Esophagus (tissue), 2 donors: ENCODE data around the gene SSUH2. TPM values are rescaled to one million over a fixed set of nuclear protein-coding genes. Genes with fewer than 3 reads are reported as not detected.

ENCODE experiments used
- H3K27ac ChIP-seq, 2 donors: one replicate each; pipeline ENCODE4 v1.5.1; 2013; ENCODE audit warnings: low read depth in 2 of 2, mild to moderate bottlenecking in 2 of 2, inconsistent platforms in 1 of 2, low read length in 1 of 2, moderate library complexity in 1 of 2
- H3K27me3 ChIP-seq, 2 donors: one replicate each; pipeline ENCODE4 v1.6.1; 2013; ENCODE audit warnings: low read length in 2 of 2, control low read depth in 1 of 2, mild to moderate bottlenecking in 1 of 2; ENCODE audit not compliant: insufficient read depth in 2 of 2, control insufficient read depth in 1 of 2
- H3K36me3 ChIP-seq, 2 donors: one replicate each; pipeline ENCODE4 v1.6.1; 2013; ENCODE audit warnings: low read length in 1 of 2; ENCODE audit not compliant: control insufficient read depth in 2 of 2, insufficient read depth in 2 of 2
- H3K4me1 ChIP-seq, 2 donors: one replicate each; pipeline ENCODE4 v1.6.1; 2013; ENCODE audit warnings: low read length in 1 of 2; ENCODE audit not compliant: control insufficient read depth in 2 of 2, insufficient read depth in 2 of 2
- H3K4me3 ChIP-seq, 2 donors: one replicate each; pipeline ENCODE4 v1.5.1; 2013; ENCODE audit warnings: low read length in 2 of 2, mild to moderate bottlenecking in 2 of 2, low read depth in 1 of 2, moderate library complexity in 1 of 2
- H3K9me3 ChIP-seq, 2 donors: one replicate each; pipeline ENCODE4 v1.6.1; 2013; ENCODE audit warnings: mild to moderate bottlenecking in 2 of 2, low read depth in 1 of 2, low read length in 1 of 2, moderate library complexity in 1 of 2; ENCODE audit not compliant: control insufficient read depth in 2 of 2, insufficient read depth in 1 of 2
- WGBS, 2 donors: extraction: QIAGEN DNeasy Blood & Tissue Kit; methylation state at CpG; one replicate each; pipeline ENCODE4 v1.1.7; 2013; 5-methylcytosine and 5-hydroxymethylcytosine counted together
- polyA plus RNA-seq, 2 donors: library from polyadenylated mRNA; stranded (reverse); fragments of 200-250 nt; gene quantifications; one replicate each; pipeline ENCODE4 v1.2.3, GENCODE V29; 2013
- donor health status: healthy with polysubstance abuse.
- donor health status: Bipolar disorder and iron deficiency.

The SSUH2 gene
- polyA plus RNA-seq, 2 donors = 0.22 to 0.51 TPM

- H3K9me3 ChIP-seq = peaks cover 0 to 3% of the 10 kb centered on the region in 2 donors
- 76 to 79% methylated on average over 12 of the region's 12 CpGs for WGBS, 2 donors
- no peak overlapping the region for H3K4me3 ChIP-seq
- no peaks in the 10 kb centered on the region for H3K27me3 ChIP-seq
- no peak overlapping the region for H3K27ac ChIP-seq
- H3K36me3 ChIP-seq = no peaks in the 10 kb centered on the region
- H3K4me1 ChIP-seq = no peaks in the 10 kb centered on the region
Measured at GRCh38 chr3:8651418-8652323, 7.1 kb upstream of the SSUH2 start.

- Histone ChIP-seq H3K4me3 (no peak overlapping the region), H3K36me3 (no peaks in the 10 kb centered on the region), H3K4me1 (no peaks in the 10 kb centered on the region), H3K27me3 (no peaks in the 10 kb centered on the region), H3K9me3 (peaks cover 0 to 3% of the 10 kb centered on the region in 2 donors), H3K27ac (no peak overlapping the region)
- 55% methylated on average over 13 of the region's 13 CpGs for WGBS, 2 donors
Measured at GRCh38 chr3:8650583-8651416, 6.2 kb upstream of the SSUH2 start.

GRCh38 chr3:8649757-8650156 lies 5.2 kb upstream of the SSUH2 start:
- Histone ChIP-seq H3K4me3 (no peak overlapping the region), H3K36me3 (no peaks in the 10 kb centered on the region), H3K27me3 (no peaks in the 10 kb centered on the region), H3K9me3 (peaks cover 0 to 3% of the 10 kb centered on the region in 2 donors), H3K4me1 (no peaks in the 10 kb centered on the region), H3K27ac (no peak overlapping the region)
- WGBS, 2 donors = 74 to 89% methylated on average over 5 of the region's 5 CpGs

- H3K36me3 ChIP-seq = no peaks in the 10 kb centered on the region
- 86 to 90% methylated on average over 11 of the region's 11 CpGs for whole genome bisulfite sequencing, 2 donors
- H3K27me3 ChIP-seq = no peaks in the 10 kb centered on the region
- H3K4me1 ChIP-seq = no peaks in the 10 kb centered on the region
- no peak overlapping the region for H3K27ac ChIP-seq
- H3K4me3 ChIP-seq = no peak overlapping the region
- peaks cover 0 to 3% of the 10 kb centered on the region in 2 donors for H3K9me3 ChIP-seq
Measured at GRCh38 chr3:8648909-8649741, 4.5 kb upstream of the SSUH2 start.

GRCh38 chr3:8647137-8647985 lies 2.8 kb upstream of the SSUH2 start:
- H3K36me3 ChIP-seq = no peaks in the 10 kb centered on the region
- WGBS, 2 donors = 86 to 87% methylated on average over 12 of the region's 12 CpGs

DNA sequence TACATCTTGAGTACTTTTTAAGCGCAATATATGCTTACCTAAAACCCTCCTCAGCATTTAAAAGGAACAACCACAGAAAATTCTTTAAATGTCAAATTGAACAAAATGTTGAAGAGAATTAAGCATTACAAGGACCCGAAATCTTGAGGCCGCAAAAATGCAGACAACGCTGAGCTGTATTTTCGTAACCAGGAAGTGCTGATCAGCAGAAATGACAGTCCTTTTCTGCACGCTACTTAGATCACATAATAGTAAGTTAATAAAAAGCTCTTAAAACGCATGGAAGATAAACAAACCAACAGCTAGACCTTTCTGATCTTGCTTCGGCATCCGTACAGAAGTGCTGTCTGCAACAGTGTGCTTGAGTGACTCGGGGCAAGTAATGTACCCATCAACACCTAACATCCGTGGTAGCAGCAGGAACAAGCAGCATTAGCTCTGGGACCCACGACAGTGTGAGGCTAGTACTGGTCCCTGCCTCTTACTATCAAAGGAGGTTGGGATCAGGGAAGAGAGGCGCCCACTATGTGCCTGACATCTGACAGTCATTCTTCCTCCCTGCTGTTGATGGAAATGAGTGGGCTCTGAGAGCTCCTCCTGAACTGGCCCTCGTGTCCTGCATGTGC lies 1.8 kb upstream of the SSUH2 start:
- H3K27me3 ChIP-seq = no peaks in the 10 kb centered on the region
- no peaks in the 10 kb centered on the region for H3K9me3 ChIP-seq
- no peak overlapping the region for H3K4me3 ChIP-seq
- H3K27ac ChIP-seq = no peak overlapping the region
- no peaks in the 10 kb centered on the region for H3K4me1 ChIP-seq
- H3K36me3 ChIP-seq = no peaks in the 10 kb centered on the region
- WGBS, 2 donors = 85 to 87% methylated on average over 14 of the region's 14 CpGs

More at GRCh38 chr3:8647137-8647985, 2.8 kb upstream of the SSUH2 start:
- Histone ChIP-seq H3K27me3 (no peaks in the 10 kb centered on the region), H3K4me1 (no peaks in the 10 kb centered on the region), H3K9me3 (no peaks in the 10 kb centered on the region), H3K27ac (no peak overlapping the region), H3K4me3 (no peak overlapping the region)

DNA sequence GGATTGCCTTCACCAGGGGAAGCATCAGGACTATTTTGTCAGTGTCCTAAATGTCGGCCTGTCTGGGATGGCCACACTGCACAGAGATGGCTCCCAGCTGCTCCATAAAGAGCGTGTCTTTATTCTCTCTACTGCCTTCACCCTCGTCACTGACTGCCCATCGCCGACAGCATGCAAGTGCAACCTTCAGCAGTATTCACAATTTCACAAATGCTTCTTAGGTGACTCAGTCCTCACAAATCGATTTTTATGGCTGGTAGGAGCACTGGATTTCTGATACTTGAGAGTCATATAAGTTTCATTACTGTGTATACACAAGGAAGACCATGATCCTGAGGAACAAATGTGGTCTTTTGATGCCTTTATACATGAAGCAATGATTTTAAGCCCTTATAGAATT lies 1.1 kb upstream of the SSUH2 start:
- no peak overlapping the region for H3K4me3 ChIP-seq
- no peaks in the 10 kb centered on the region for H3K9me3 ChIP-seq
- H3K4me1 ChIP-seq = no peaks in the 10 kb centered on the region
- H3K36me3 ChIP-seq = no peaks in the 10 kb centered on the region
- no peak overlapping the region for H3K27ac ChIP-seq
- H3K27me3 ChIP-seq = no peaks in the 10 kb centered on the region
- WGBS, 2 donors = 70 to 74% methylated on average over 6 of the region's 6 CpGs

- H3K27me3 ChIP-seq = no peaks in the 10 kb centered on the region
- WGBS, 2 donors = 66 to 70% methylated on average over 10 of the region's 10 CpGs
- H3K27ac ChIP-seq = no peak overlapping the region
- H3K9me3 ChIP-seq = no peaks in the 10 kb centered on the region
- H3K4me3 ChIP-seq = no peak overlapping the region
- H3K36me3 ChIP-seq = no peaks in the 10 kb centered on the region
- no peaks in the 10 kb centered on the region for H3K4me1 ChIP-seq
Measured at GRCh38 chr3:8643693-8644365, 769 bp downstream of the SSUH2 start.
